Adrenal gland (tissue), 12 donors: ENCODE data around the gene GFM2. TPM values are rescaled to one million over a fixed set of nuclear protein-coding genes. Genes with fewer than 3 reads are reported as not detected.

Experiments used
- DNase-seq, 7 donors: peaks; one replicate each; pipeline ENCODE4 v3.0.0-alpha.2; 2019 to 2020
- H3K27ac ChIP-seq, 5 donors: fragments of 200-600 bp; sonication (generic) in 4 of 5; 1 replicate in 3 of 5; 2 replicates in 2 of 5; pipeline versions ENCODE4 v1.5.1 to v1.8.0; 2016 to 2020; ENCODE audit warnings: mild to moderate bottlenecking in 1 of 5
- H3K27me3 ChIP-seq: fragments of 200-600 bp; 2 replicates; pipeline ENCODE4 v1.8.0; 2021
- H3K36me3 ChIP-seq, 2 donors: fragments of 200-600 bp; replicated peaks in 1 of 2; 1 replicate in 1 of 2; 2 replicates in 1 of 2; pipeline versions ENCODE4 v1.5.1 to v1.8.0; 2018 to 2022
- H3K4me1 ChIP-seq, 2 donors: fragments of 200-600 bp; replicated peaks in 1 of 2; 1 replicate in 1 of 2; 2 replicates in 1 of 2; pipeline versions ENCODE4 v1.5.1 to v1.8.0; 2018 to 2021
- H3K4me3 ChIP-seq, 4 donors: fragments of 200-600 bp; sonication (generic) in 3 of 4; one replicate each; pipeline ENCODE4 v1.5.1; 2016 to 2018
- H3K9me3 ChIP-seq, 3 donors: fragments of 200-600 bp; sonication (generic) in 1 of 3; replicated peaks in 1 of 3; 1 replicate in 2 of 3; 2 replicates in 1 of 3; pipeline versions ENCODE4 v1.5.1 to v1.8.0; 2016 to 2021
- CTCF ChIP-seq, 6 experiments: fragments of 450-650 bp in 4 of 6; fragments of 200-600 bp in 2 of 6; sonication (generic) in 1 of 6; IDR thresholded peaks; 1 replicate in 5 of 6; 2 replicates in 1 of 6; pipeline versions ENCODE4 v1.5.1 to v1.8.0; 2016 to 2021; ENCODE audit warnings: antibody characterized with exemption in 6 of 6, mild to moderate bottlenecking in 2 of 6, moderate library complexity in 1 of 6
- POLR2A ChIP-seq, 2 donors: fragments of 450-650 bp; IDR thresholded peaks; one replicate each; pipeline ENCODE4 v1.6.1; 2017; ENCODE audit warnings: antibody characterized with exemption in 2 of 2, mild to moderate bottlenecking in 2 of 2, moderate library complexity in 1 of 2
- WGBS, 4 donors: extraction: QIAGEN DNeasy Blood & Tissue Kit in 2 of 4; methylation state at CpG; one replicate each; pipeline versions ENCODE4 v1.1.5 to v1.1.7; 2013 to 2017; 5-methylcytosine and 5-hydroxymethylcytosine counted together
- intact Hi-C, 2 donors: fragments of 100-400 bp; cut with DNase I; formaldehyde crosslinking; loops; one replicate each; pipeline versions ENCODE4 v1.14.1 to v1.15.0; 2022 to 2023
- polyA plus RNA-seq, 3 donors: library from polyadenylated mRNA; stranded (reverse); fragments of 200-250 nt in 2 of 3; fragments of 350-450 nt in 1 of 3; fragmentation: Illumina TruSeq in 1 of 3; extraction: RNeasy Lipid Tissue Mini Kit (QIAGEN cat#74804) in 1 of 3; gene quantifications; one replicate each; pipeline ENCODE4 v1.2.3, GENCODE V29; 2013 to 2014
- total RNA-seq, 9 donors: library from RNA; depleted of rRNA in 4 of 9; stranded (reverse); fragments of >200 nt in 4 of 9; fragments of 120-200 nt in 1 of 9; fragmentation: NEBNext Ultra II Directional in 1 of 9; extraction: Animal tissue kit (Norgen Biotek cat#: 25700) in 1 of 9; gene quantifications; one replicate each; pipeline versions ENCODE4 v1.1.0 to v1.2.4, GENCODE V29; 2013 to 2023
- donor health status: healthy with polysubstance abuse.
- donor health status: Bipolar disorder and iron deficiency.
- donor health status: DM: yes; HTN: yes; CAD: no.
- donor health status: DM: no; HTN: no; CAD: no.
- donor health status: DM: no; HTN: no; CAD: no.
- donor health status: DM: yes; HTN: yes; CAD: no.

The GFM2 gene
- total and polyA plus RNA-seq, 12 donors: 23.5 to 80.7 (median 34.2) TPM

GRCh38 chr5:74693191-74693590 lies 73.7 kb downstream of the GFM2 start:
- Histone ChIP-seq H3K9me3 (no peaks in the 10 kb centered on the region), H3K36me3 (peaks cover 0 to 35% of the 10 kb centered on the region in 2 donors), H3K27me3 (no peaks in the 10 kb centered on the region), H3K4me3 (no peak overlapping the region), H3K27ac (no peak overlapping the region), H3K4me1 (no peaks in the 10 kb centered on the region)
- intact Hi-C loops: no loop called here
- no peak for DNase-seq
- TF ChIP-seq POLR2A (IDR thresholded peaks at IDR 0.05) (no peak), CTCF (IDR thresholded peaks at IDR 0.05) (no peak)
- WGBS, 4 donors: 88 to 93% (median 90%) methylated on average over 4 of the region's 4 CpGs

- TF ChIP-seq POLR2A (IDR thresholded peaks at IDR 0.05) (no peak), CTCF (IDR thresholded peaks at IDR 0.05) (no peak)
- H3K27ac ChIP-seq: no peak overlapping the region
- H3K4me3 ChIP-seq: no peak overlapping the region
- DNase-seq: no peak
- 88 to 93% (median 90%) methylated on average over 5 of the region's 5 CpGs for WGBS, 4 donors
- H3K36me3 ChIP-seq: peaks cover 0 to 12% of the 10 kb centered on the region in 2 donors
- no peaks in the 10 kb centered on the region for H3K27me3 ChIP-seq
- no peaks in the 10 kb centered on the region for H3K9me3 ChIP-seq
- H3K4me1 ChIP-seq: peaks cover 16% of the 10 kb centered on the region in 2 donors
- intact Hi-C loops: no loop called here
Measured at GRCh38 chr5:74686962-74687751, 79.8 kb downstream of the GFM2 start.

- Histone ChIP-seq H3K36me3 (peaks cover 0 to 12% of the 10 kb centered on the region in 2 donors), H3K9me3 (no peaks in the 10 kb centered on the region), H3K27ac (peak overlapping the region in 3 of 5 donors; percentile 67 to 91 (median 83)), H3K27me3 (no peaks in the 10 kb centered on the region), H3K4me3 (peak overlapping the region in 2 of 4 donors; percentile 63 to 87), H3K4me1 (peaks cover 16% of the 10 kb centered on the region in 2 donors)
- peak in 4 of 7 donors; percentile 32 to 56 (median 37) for DNase-seq
- WGBS, 4 donors: 61 to 66% (median 63%) methylated on average over 9 to 10 of the region's 10 CpGs
- intact Hi-C loops: no loop called here
- TF ChIP-seq CTCF (IDR thresholded peaks at IDR 0.05) (no peak), POLR2A (IDR thresholded peaks at IDR 0.05) (no peak)
Measured at GRCh38 chr5:74685979-74686631, 80.8 kb downstream of the GFM2 start.
